OCI-LY3 (cell line): ENCODE data around the gene NOP16.

Experiments
- CTCF ChIP-seq: fragments of 200-600, 300-600 bp; sonication (generic); IDR thresholded peaks from 2 replicates; pipeline ENCODE4 v1.5.1; 2014; ENCODE audit warnings: antibody characterized with exemption, low read length, low read depth
- EZH2phosphoT487 ChIP-seq: fragments of 200-600 bp; shearing (Covaris generic); IDR thresholded peaks from 2 replicates; pipeline ENCODE4 v1.6.1; 2018; ENCODE audit warnings: antibody characterized with exemption, mixed run types, low read depth

GRCh38 chr5:176409765-176410164, 21.4 kb upstream of the NOP16 start:
- TF ChIP-seq CTCF (no peak), EZH2phosphoT487 (no peak)
